Skeletal muscle tissue (tissue), 4 donors: ENCODE measurements around the gene OR5H6. TPM values are rescaled to one million over a fixed set of nuclear protein-coding genes. Genes with fewer than 3 reads are reported as not detected.

ENCODE experiments used
- H3K27ac ChIP-seq: one replicate; pipeline ENCODE4 v1.7.0; 2013; ENCODE audit warnings: mild to moderate bottlenecking, low read depth, low read length, inconsistent platforms
- H3K27me3 ChIP-seq, 3 donors: one replicate each; pipeline ENCODE4 v1.7.0; 2013; ENCODE audit warnings: low read length in 3 of 3; ENCODE audit not compliant: control insufficient read depth in 3 of 3, insufficient read depth in 3 of 3
- H3K36me3 ChIP-seq, 3 donors: one replicate each; pipeline ENCODE4 v1.7.0; 2013; ENCODE audit warnings: low read length in 3 of 3; ENCODE audit not compliant: control insufficient read depth in 3 of 3, insufficient read depth in 3 of 3
- H3K4me1 ChIP-seq, 3 donors: one replicate each; pipeline ENCODE4 v1.7.0; 2013; ENCODE audit warnings: low read length in 3 of 3, mild to moderate bottlenecking in 3 of 3; ENCODE audit not compliant: control insufficient read depth in 3 of 3, insufficient read depth in 3 of 3
- H3K4me3 ChIP-seq, 3 donors: one replicate each; pipeline ENCODE4 v1.7.0; 2013; ENCODE audit warnings: low read length in 3 of 3
- H3K9ac ChIP-seq, 3 donors: one replicate each; pipeline ENCODE4 v1.7.0; 2013; ENCODE audit warnings: low read length in 3 of 3, mild to moderate bottlenecking in 3 of 3, moderate library complexity in 2 of 3, low read depth in 1 of 3
- H3K9me3 ChIP-seq, 3 donors: one replicate each; pipeline ENCODE4 v1.7.0; 2013; ENCODE audit warnings: low read length in 3 of 3; ENCODE audit not compliant: control insufficient read depth in 3 of 3
- total RNA-seq: library from RNA; depleted of rRNA; stranded (reverse); fragments of >200 nt; gene quantifications from one replicate; pipeline ENCODE4 v1.2.3, GENCODE V29; 2014
- donor health status: Osteomylitis.

OR5H6 gene
- total RNA-seq, 1 donor from 2014 or later: not detected

DNA sequence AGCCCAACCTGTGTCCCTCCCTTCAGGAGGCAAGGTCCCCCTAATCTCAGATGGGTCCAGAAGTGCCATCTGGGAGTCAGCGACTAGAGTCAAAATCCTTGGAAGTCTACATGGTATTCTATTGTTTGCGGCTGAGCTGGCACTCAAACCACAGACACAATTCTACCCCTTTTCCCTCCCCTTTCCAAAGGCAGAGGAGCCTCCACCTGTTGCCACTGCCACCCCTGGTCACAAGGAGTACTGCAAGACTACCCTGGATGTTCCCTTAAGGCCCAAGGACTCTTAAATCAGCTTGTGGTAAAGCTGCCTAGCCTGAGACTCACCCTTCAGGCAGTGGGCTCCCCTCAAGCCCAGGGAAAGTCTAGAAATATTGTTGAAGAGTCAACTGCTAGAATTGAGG, 4.3 kb upstream of the OR5H6 start:
- H3K27ac ChIP-seq: no peak overlapping the region
- no peaks in the 10 kb centered on the region for H3K4me1 ChIP-seq
- H3K36me3 ChIP-seq: no peaks in the 10 kb centered on the region
- peaks cover 0 to 4% (median 0%) of the 10 kb centered on the region in 3 donors for H3K9me3 ChIP-seq
- no peak overlapping the region for H3K9ac ChIP-seq
- H3K27me3 ChIP-seq: no peaks in the 10 kb centered on the region
- H3K4me3 ChIP-seq: no peak overlapping the region

DNA sequence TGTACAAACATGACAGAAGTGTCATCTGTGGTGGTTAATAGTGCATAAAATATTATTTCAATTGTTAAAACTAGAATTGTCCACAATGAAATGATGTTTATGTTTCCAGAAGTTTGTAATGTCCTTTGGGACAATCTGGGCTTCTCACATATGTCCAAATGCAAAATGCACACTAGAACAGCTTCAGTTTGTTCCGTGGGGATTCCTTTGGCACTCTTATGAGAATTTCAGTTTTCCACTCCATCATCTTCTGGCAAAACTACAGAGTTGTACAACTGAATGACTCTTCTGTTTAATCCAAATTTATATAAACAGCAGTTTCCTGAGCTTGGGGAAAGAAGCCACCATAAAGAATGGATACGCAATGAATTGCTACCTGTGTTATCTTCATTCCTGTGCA, 2.0 kb upstream of the OR5H6 start:
- Histone ChIP-seq H3K4me1 (no peaks in the 10 kb centered on the region), H3K27ac (no peak overlapping the region), H3K4me3 (no peak overlapping the region), H3K9ac (no peak overlapping the region), H3K36me3 (no peaks in the 10 kb centered on the region), H3K9me3 (peaks cover 0 to 4% (median 0%) of the 10 kb centered on the region in 3 donors), H3K27me3 (no peaks in the 10 kb centered on the region)

DNA sequence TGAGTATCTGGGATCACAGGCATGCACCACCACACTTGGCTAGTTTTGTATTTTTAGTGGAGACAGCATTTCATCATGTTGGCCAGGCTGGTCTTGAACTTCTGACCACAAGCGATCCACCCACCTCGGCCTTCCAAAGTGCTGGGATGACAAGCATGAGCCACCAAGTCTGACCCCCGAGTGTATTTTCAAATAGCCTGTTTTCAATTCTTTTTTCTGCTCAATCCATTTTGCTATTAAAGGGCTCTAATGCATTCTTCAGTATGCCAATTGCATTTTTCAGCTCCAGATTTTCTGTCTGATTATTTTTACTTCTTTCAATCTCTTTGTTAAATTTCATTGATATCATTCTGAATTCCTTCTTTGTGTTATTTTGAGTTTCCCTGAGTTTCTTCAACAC, 5.8 kb downstream of the OR5H6 start:
- H3K36me3 ChIP-seq: no peaks in the 10 kb centered on the region
- H3K4me1 ChIP-seq: no peaks in the 10 kb centered on the region
- no peak overlapping the region for H3K9ac ChIP-seq
- H3K4me3 ChIP-seq: no peak overlapping the region
- peaks cover 0 to 4% (median 2%) of the 10 kb centered on the region in 3 donors for H3K9me3 ChIP-seq
- H3K27me3 ChIP-seq: no peaks in the 10 kb centered on the region
- no peak overlapping the region for H3K27ac ChIP-seq

DNA sequence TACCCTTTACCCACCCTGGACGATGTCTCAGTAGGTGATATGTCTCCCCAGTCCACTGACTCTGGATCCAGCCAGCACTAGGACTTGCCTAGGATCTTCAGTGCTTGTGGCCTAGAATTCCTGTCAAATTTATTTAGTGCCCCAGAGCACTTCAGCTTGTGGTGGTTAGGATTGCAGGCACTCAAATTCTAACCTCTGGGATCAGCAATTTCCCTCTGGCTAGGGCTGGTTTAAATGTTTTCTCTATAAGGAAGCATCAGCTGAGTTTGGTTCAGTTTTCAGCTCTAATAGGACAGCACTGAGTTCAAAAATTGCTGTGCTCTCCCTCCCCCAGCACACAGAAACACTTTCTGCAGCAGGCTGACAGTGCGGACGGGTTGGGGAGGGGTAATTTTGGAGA, 8.1 kb downstream of the OR5H6 start:
- Histone ChIP-seq H3K27me3 (no peaks in the 10 kb centered on the region), H3K9me3 (peaks cover 0 to 4% (median 2%) of the 10 kb centered on the region in 3 donors), H3K9ac (no peak overlapping the region), H3K4me3 (no peak overlapping the region), H3K36me3 (no peaks in the 10 kb centered on the region), H3K4me1 (no peaks in the 10 kb centered on the region), H3K27ac (no peak overlapping the region)

DNA sequence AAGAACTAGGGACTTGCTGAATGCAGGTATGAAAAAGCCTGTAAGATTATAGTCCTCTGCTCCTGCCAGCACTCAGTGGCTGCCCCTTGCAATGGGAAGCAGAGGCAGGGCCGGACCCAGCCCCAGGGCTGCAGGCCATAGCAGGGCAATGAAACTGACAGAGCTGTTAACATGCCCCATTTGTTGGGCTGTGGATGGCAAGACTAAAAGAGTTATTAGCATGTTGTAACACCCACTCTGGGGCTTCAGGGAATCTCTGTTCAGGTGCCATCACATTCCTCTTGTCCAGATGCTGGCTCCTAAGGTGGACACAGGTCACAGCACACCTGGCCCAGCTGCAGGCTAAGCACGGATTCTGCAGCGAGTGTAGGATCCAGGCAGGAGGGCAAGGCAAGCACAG, 10.9 kb downstream of the OR5H6 start:
- H3K9me3 ChIP-seq: peaks cover 0 to 4% (median 2%) of the 10 kb centered on the region in 3 donors
- H3K27ac ChIP-seq: no peak overlapping the region
- H3K36me3 ChIP-seq: no peaks in the 10 kb centered on the region
- no peaks in the 10 kb centered on the region for H3K4me1 ChIP-seq
- H3K4me3 ChIP-seq: no peak overlapping the region
- H3K9ac ChIP-seq: no peak overlapping the region
- H3K27me3 ChIP-seq: no peaks in the 10 kb centered on the region

DNA sequence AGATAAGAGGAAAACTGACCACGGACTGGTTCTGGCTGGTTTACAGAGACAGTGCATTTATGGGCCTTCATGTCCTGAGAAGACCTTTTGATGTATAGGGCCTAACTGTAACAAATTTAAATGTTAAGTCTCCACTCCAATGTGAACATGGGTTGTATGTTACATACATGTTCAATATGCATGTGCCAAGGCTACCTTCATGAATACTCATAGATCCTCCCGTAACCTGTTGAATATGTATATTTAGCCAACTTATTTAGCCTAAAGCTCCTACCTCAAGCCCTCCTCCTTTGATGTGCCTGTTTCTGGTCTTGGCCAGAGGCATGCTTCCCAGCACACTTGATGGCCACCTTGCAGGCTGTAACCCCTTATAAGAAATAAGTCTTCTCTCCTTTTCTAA, 18.2 kb downstream of the OR5H6 start, which contains the start of gene OR5H2:
OR5H2 (plus strand) TSS at position 301 of the 400 bp plus-strand sequence. CDS start 398 bp downstream, outside the sequence.
- no peaks in the 10 kb centered on the region for H3K36me3 ChIP-seq
- H3K27ac ChIP-seq: no peak within 1 kb of the TSS
- no peaks in the 10 kb centered on the region for H3K27me3 ChIP-seq
- H3K9me3 ChIP-seq: no peaks in the 10 kb centered on the region
- no peaks in the 10 kb centered on the region for H3K4me1 ChIP-seq
- H3K9ac ChIP-seq: no peak within 1 kb of the TSS
- H3K4me3 ChIP-seq: no peak within 1 kb of the TSS

DNA sequence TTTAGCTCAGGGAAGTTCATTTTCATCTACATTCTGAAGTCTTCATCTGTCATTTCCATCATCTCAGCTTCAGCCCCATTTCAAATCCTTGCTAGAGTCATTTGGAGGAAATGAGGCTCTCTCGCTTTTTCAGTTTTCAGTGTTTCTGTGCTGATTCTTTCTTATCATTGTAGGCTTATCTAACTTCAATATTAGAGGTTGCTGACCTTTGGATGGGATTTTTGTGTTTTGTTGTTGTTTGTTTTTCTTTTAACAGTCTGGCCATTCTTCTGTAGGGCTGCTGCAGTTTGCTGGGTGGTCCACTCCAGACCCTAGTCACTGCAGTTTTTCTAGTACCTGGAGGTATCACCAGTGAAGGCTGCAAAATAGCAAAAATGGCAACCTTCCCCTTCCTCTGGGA, 26.9 kb downstream of the OR5H6 start:
- Histone ChIP-seq H3K27me3 (no peaks in the 10 kb centered on the region), H3K4me1 (no peaks in the 10 kb centered on the region), H3K9ac (no peak overlapping the region), H3K36me3 (no peaks in the 10 kb centered on the region), H3K9me3 (no peaks in the 10 kb centered on the region), H3K4me3 (no peak overlapping the region), H3K27ac (no peak overlapping the region)

DNA sequence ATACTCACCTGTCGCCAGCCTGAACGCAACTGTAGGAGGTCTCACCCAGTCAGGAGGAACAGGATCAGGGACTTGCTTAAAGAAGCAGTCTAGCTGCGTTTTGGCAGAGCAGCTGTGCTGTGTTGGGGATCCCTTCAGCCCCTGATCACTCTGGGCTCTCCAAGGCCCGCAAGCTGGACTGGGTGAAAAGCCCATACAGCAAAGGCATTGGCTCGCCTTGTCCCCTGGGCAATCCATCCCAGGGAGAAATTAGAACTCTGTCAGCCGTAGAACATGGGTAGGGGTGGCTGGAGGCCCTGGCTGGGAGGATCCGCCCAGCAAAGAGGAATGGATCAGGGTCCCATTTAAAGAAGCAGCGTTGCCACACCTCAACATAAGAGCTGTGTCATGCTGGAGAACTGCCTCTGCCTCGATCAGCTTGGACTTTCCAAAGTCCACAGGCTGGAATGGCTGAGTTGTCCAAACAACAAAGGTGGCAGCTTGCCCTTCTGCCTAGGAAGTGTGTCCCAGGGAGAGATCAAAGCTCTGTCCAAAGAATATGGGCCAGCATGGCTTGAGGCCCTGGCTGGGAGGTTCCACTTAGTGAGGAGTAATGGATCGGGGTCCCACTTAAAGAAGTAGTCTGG, 27.4 kb downstream of the OR5H6 start:
- H3K4me1 ChIP-seq: no peaks in the 10 kb centered on the region
- no peaks in the 10 kb centered on the region for H3K27me3 ChIP-seq
- H3K9me3 ChIP-seq: no peaks in the 10 kb centered on the region
- H3K27ac ChIP-seq: no peak overlapping the region
- no peak overlapping the region for H3K9ac ChIP-seq
- no peak overlapping the region for H3K4me3 ChIP-seq
- no peaks in the 10 kb centered on the region for H3K36me3 ChIP-seq

Other genes starting within 250 kb of the OR5H6 start
- not detected for gene GABRR3, start 228.9 kb upstream of the OR5H6 start, total RNA-seq
- not detected for gene OR5AC2, start 177.1 kb upstream of the OR5H6 start, total RNA-seq
- not detected for gene OR5H1, start 133.5 kb upstream of the OR5H6 start, total RNA-seq
- gene OR5H14, start 116.8 kb upstream of the OR5H6 start, total RNA-seq: not detected
- gene OR5H15, start 97.5 kb upstream of the OR5H6 start, total RNA-seq: not detected
- gene OR5H2, start 18.3 kb downstream of the OR5H6 start, total RNA-seq: not detected
- not detected for gene OR5K4, start 89.6 kb downstream of the OR5H6 start, total RNA-seq
- not detected for gene OR5K3, start 126.4 kb downstream of the OR5H6 start, total RNA-seq
- gene OR5K1, start 199.0 kb downstream of the OR5H6 start, total RNA-seq: not detected
- gene OR5K2, start 233.4 kb downstream of the OR5H6 start, total RNA-seq: not detected